HepG2 (cell line): ENCODE measurements around the gene SREBF1. TPM values are rescaled to one million over a fixed set of nuclear protein-coding genes. Genes with fewer than 3 reads are reported as not detected.

Experiments
- ETV6 ChIP-seq: sonication (generic); formaldehyde crosslinking; conservative IDR thresholded peaks from 2 replicates; pipeline ENCODE4 v1.4.0; 2020; ENCODE audit warnings: missing genetic modification reagents
- GATA4 ChIP-seq: sonication (generic); IDR thresholded peaks from 2 replicates; pipeline ENCODE4 v1.6.1; 2016; ENCODE audit warnings: antibody characterized with exemption, low read depth, borderline replicate concordance
- GFI1 ChIP-seq: sonication (generic); formaldehyde crosslinking; IDR thresholded peaks from 2 replicates; pipeline ENCODE4 v1.5.0; 2020; ENCODE audit warnings: missing genetic modification reagents, mild to moderate bottlenecking, borderline replicate concordance
- HIC2 ChIP-seq: sonication (generic); formaldehyde crosslinking; IDR thresholded peaks from 2 replicates; pipeline ENCODE4 v1.9.0; 2022; ENCODE audit warnings: low read depth, missing genetic modification reagents
- MTF1 ChIP-seq: sonication (generic); formaldehyde crosslinking; IDR thresholded peaks from 2 replicates; pipeline ENCODE4 v1.5.0; 2020; ENCODE audit warnings: missing genetic modification reagents
- NCOA2 ChIP-seq: sonication (generic); formaldehyde crosslinking; IDR thresholded peaks from 2 replicates; pipeline ENCODE4 v1.8.0; 2022; ENCODE audit warnings: inconsistent platforms
- NPAS2 ChIP-seq: sonication (generic); formaldehyde crosslinking; IDR thresholded peaks from 2 replicates; pipeline ENCODE4 v1.8.0; 2022; ENCODE audit warnings: mild to moderate bottlenecking, missing genetic modification reagents, borderline replicate concordance
- RAD21 ChIP-seq: fragments of 450-650 bp; formaldehyde crosslinking; IDR thresholded peaks from 2 replicates; pipeline ENCODE4 v1.5.0; 2020; ENCODE audit warnings: mild to moderate bottlenecking
- RELA ChIP-seq: sonication (generic); formaldehyde crosslinking; IDR thresholded peaks from 2 replicates; pipeline ENCODE4 v1.4.0; 2020; ENCODE audit warnings: missing genetic modification reagents
- RXRA ChIP-seq: sonication (generic); formaldehyde crosslinking; IDR thresholded peaks from 2 replicates; pipeline ENCODE4 v1.5.1; 2020; ENCODE audit warnings: missing genetic modification reagents
- SATB2 ChIP-seq: sonication (generic); formaldehyde crosslinking; IDR thresholded peaks from 2 replicates; pipeline ENCODE4 v1.5.0; 2020; ENCODE audit warnings: missing genetic modification reagents
- SOX13 ChIP-seq, 3 experiments: fragments of 450-650 bp in 1 of 3; sonication (generic) in 1 of 3; formaldehyde crosslinking in 1 of 3; IDR thresholded peaks in 2 of 3; conservative IDR thresholded peaks in 1 of 3; 2 replicates each; pipeline versions ENCODE4 v1.5.0 to v1.6.1; 2016 to 2020; ENCODE audit warnings: antibody characterized with exemption in 1 of 3, mild to moderate bottlenecking in 1 of 3, missing compliant biosample characterization in 1 of 3, missing genetic modification reagents in 1 of 3, moderate library complexity in 1 of 3
- SOX5 ChIP-seq: IDR thresholded peaks from 2 replicates; pipeline ENCODE4 v1.6.1; 2016; ENCODE audit warnings: borderline replicate concordance
- THYN1 ChIP-seq: sonication (generic); formaldehyde crosslinking; IDR thresholded peaks from 2 replicates; pipeline ENCODE4 v1.8.1; 2023; ENCODE audit warnings: low read depth, mild to moderate bottlenecking, moderate library complexity, missing genetic modification reagents, borderline replicate concordance
- ZMAT3 ChIP-seq: sonication (generic); formaldehyde crosslinking; conservative IDR thresholded peaks from 2 replicates; pipeline ENCODE4 v1.7.0; 2021; ENCODE audit warnings: missing genetic modification reagents
- ZNF367 ChIP-seq: sonication (generic); formaldehyde crosslinking; IDR thresholded peaks from 2 replicates; pipeline ENCODE4 v1.4.0; 2020; ENCODE audit warnings: missing genetic modification reagents, borderline replicate concordance
- ZNF605 ChIP-seq: sonication (generic); formaldehyde crosslinking; IDR thresholded peaks from 2 replicates; pipeline ENCODE4 v1.8.0; 2022; ENCODE audit warnings: mild to moderate bottlenecking, missing genetic modification reagents
- ZNF619 ChIP-seq: sonication (generic); formaldehyde crosslinking; IDR thresholded peaks from 2 replicates; pipeline ENCODE4 v1.4.0; 2020; ENCODE audit warnings: mild to moderate bottlenecking, missing genetic modification reagents
- polyA plus RNA-seq, 8 experiments: library from polyadenylated mRNA; depleted of rRNA in 3 of 8; stranded (reverse) in 7 of 8; unstranded in 1 of 8; fragments of >200 nt; fragmentation: Illumina TruSeq in 4 of 8; extraction: Trizol in 4 of 8; gene quantifications; 2 replicates each; pipeline versions ENCODE4 v1.2.1 to v1.2.3, GENCODE V29; 2011 to 2016; ENCODE audit warnings: low read depth in 4 of 8, missing spikeins in 1 of 8, mixed read lengths in 1 of 8; ENCODE audit not compliant: insufficient read depth in 1 of 8
- total RNA-seq, 5 experiments: library from RNA; depleted of rRNA; stranded (reverse); fragments of >200 nt; fragmentation: Illumina TruSeq; extraction: Trizol; gene quantifications; 2 replicates each; pipeline ENCODE4 v1.2.3, GENCODE V29; 2016; ENCODE audit warnings: low read depth in 1 of 5
- TF ChIP-seq, protein P1 (sequence below): IDR thresholded peaks from 2 replicates; pipeline ENCODE4 v1.6.1; 2012; ENCODE audit warnings: inconsistent platforms
- TF ChIP-seq, protein P2 (sequence below): sonication (generic); formaldehyde crosslinking; IDR thresholded peaks from 2 replicates; pipeline ENCODE4 v1.4.0; 2020; ENCODE audit warnings: low read depth, mild to moderate bottlenecking, missing genetic modification reagents
- TF ChIP-seq, protein P3 (sequence below): sonication (generic); formaldehyde crosslinking; IDR thresholded peaks from 2 replicates; pipeline ENCODE4 v1.9.0; 2021; ENCODE audit warnings: missing genetic modification reagents, mild to moderate bottlenecking, borderline replicate concordance
- TF ChIP-seq, protein P4 (sequence below): IDR thresholded peaks from 2 replicates; pipeline ENCODE4 v1.6.1; 2016
- TF ChIP-seq, protein P5 (sequence below): sonication (generic); formaldehyde crosslinking; IDR thresholded peaks from 2 replicates; pipeline ENCODE4 v1.4.0; 2020; ENCODE audit warnings: low read depth, mild to moderate bottlenecking, missing genetic modification reagents

The SREBF1 gene
- total and polyA plus RNA-seq, 2 of the 13 experiments (the other 11 are each of a cell fraction or from before 2014, with no cell fraction given) = 34.3 to 38.0 TPM

GRCh38 chr17:17859909-17860765 is 23.4 kb upstream of the SREBF1 start (continued):
- TF ChIP-seq ETV6 (no peak), RXRA (peak; percentile 42), SOX5 (CRISPR knock-in tag) (no peak), RELA (CRISPR knock-in tag) (no peak), GFI1 (CRISPR knock-in tag) (no peak), RAD21 (CRISPR knock-in tag) (peak; percentile 96), NCOA2 (CRISPR knock-in tag) (0 out of 2 replicates have a peak, but pooled peaks have one; percentile 27), MTF1 (no peak), HIC2 (CRISPR knock-in tag) (peak; percentile 75; the same call in 1 of the 2 replicates), NPAS2 (CRISPR knock-in tag) (no peak), ZNF619 (CRISPR knock-in tag) (no peak), GATA4 (no peak), ZNF605 (CRISPR knock-in tag) (no peak), ZNF367 (no peak), SOX13 (IDR thresholded peaks at IDR 0.05) (no peak), SOX13 (CRISPR knock-in tag; conservative IDR thresholded peaks at IDR 0.05 in 1 of 2, IDR thresholded peaks at IDR 0.05 in 1 of 2) (no peak), SATB2 (CRISPR knock-in tag) (no peak), ZMAT3 (CRISPR knock-in tag) (no peak), THYN1 (no peak)
- TF ChIP-seq, protein P1, sequence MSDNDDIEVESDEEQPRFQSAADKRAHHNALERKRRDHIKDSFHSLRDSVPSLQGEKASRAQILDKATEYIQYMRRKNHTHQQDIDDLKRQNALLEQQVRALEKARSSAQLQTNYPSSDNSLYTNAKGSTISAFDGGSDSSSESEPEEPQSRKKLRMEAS = peak; percentile 52; the same call in 1 of the 2 replicates
- TF ChIP-seq, protein P2, sequence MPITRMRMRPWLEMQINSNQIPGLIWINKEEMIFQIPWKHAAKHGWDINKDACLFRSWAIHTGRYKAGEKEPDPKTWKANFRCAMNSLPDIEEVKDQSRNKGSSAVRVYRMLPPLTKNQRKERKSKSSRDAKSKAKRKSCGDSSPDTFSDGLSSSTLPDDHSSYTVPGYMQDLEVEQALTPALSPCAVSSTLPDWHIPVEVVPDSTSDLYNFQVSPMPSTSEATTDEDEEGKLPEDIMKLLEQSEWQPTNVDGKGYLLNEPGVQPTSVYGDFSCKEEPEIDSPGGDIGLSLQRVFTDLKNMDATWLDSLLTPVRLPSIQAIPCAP = no peak
- TF ChIP-seq, protein P3, sequence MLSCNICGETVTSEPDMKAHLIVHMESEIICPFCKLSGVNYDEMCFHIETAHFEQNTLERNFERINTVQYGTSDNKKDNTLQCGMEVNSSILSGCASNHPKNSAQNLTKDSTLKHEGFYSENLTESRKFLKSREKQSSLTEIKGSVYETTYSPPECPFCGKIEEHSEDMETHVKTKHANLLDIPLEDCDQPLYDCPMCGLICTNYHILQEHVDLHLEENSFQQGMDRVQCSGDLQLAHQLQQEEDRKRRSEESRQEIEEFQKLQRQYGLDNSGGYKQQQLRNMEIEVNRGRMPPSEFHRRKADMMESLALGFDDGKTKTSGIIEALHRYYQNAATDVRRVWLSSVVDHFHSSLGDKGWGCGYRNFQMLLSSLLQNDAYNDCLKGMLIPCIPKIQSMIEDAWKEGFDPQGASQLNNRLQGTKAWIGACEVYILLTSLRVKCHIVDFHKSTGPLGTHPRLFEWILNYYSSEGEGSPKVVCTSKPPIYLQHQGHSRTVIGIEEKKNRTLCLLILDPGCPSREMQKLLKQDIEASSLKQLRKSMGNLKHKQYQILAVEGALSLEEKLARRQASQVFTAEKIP (CRISPR knock-in tag) = no peak
- TF ChIP-seq, protein P4, sequence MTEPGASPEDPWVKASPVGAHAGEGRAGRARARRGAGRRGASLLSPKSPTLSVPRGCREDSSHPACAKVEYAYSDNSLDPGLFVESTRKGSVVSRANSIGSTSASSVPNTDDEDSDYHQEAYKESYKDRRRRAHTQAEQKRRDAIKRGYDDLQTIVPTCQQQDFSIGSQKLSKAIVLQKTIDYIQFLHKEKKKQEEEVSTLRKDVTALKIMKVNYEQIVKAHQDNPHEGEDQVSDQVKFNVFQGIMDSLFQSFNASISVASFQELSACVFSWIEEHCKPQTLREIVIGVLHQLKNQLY = no peak
- TF ChIP-seq, protein P5, sequence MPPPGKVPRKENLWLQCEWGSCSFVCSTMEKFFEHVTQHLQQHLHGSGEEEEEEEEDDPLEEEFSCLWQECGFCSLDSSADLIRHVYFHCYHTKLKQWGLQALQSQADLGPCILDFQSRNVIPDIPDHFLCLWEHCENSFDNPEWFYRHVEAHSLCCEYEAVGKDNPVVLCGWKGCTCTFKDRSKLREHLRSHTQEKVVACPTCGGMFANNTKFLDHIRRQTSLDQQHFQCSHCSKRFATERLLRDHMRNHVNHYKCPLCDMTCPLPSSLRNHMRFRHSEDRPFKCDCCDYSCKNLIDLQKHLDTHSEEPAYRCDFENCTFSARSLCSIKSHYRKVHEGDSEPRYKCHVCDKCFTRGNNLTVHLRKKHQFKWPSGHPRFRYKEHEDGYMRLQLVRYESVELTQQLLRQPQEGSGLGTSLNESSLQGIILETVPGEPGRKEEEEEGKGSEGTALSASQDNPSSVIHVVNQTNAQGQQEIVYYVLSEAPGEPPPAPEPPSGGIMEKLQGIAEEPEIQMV (CRISPR knock-in tag) = no peak
